HepG2 (cell line): ENCODE data around the gene MRPL38. TPM values are rescaled to one million over a fixed set of nuclear protein-coding genes. Genes with fewer than 3 reads are reported as not detected.

ENCODE experiments used
- ATF7-NPFF ChIP-seq: sonication (generic); formaldehyde crosslinking; IDR thresholded peaks from 2 replicates; pipeline ENCODE4 v1.8.1; 2023; ENCODE audit warnings: mild to moderate bottlenecking, low read depth, missing genetic modification reagents, moderate library complexity
- CERS6 ChIP-seq: sonication (generic); formaldehyde crosslinking; IDR thresholded peaks from 2 replicates; pipeline ENCODE4 v1.5.0; 2020; ENCODE audit warnings: missing genetic modification reagents
- GMEB1 ChIP-seq: sonication (generic); formaldehyde crosslinking; IDR thresholded peaks from 2 replicates; pipeline ENCODE4 v1.5.1; 2020; ENCODE audit warnings: missing genetic modification reagents, mild to moderate bottlenecking, borderline replicate concordance
- GZF1 ChIP-seq: sonication (generic); formaldehyde crosslinking; IDR thresholded peaks from 2 replicates; pipeline ENCODE4 v1.5.1; 2020; ENCODE audit warnings: mild to moderate bottlenecking, missing genetic modification reagents
- PAXIP1 ChIP-seq: sonication (generic); formaldehyde crosslinking; conservative IDR thresholded peaks from 2 replicates; pipeline ENCODE4 v1.4.0; 2020; ENCODE audit warnings: mild to moderate bottlenecking, missing genetic modification reagents, moderate library complexity
- PCBP1 ChIP-seq: fragments of 200-400 bp; formaldehyde crosslinking; IDR thresholded peaks from 2 replicates; pipeline ENCODE4 v1.6.1; 2017; ENCODE audit warnings: mild to moderate bottlenecking, low read depth, low read length, borderline replicate concordance
- ZNF17 ChIP-seq: sonication (generic); formaldehyde crosslinking; IDR thresholded peaks from 2 replicates; pipeline ENCODE4 v1.5.0; 2020; ENCODE audit warnings: mild to moderate bottlenecking, missing genetic modification reagents
- ZNF274 ChIP-seq: sonication (generic); formaldehyde crosslinking; IDR thresholded peaks from 2 replicates; pipeline ENCODE4 v1.5.1; 2020; ENCODE audit warnings: mild to moderate bottlenecking, missing genetic modification reagents
- ZNF407 ChIP-seq: sonication (generic); formaldehyde crosslinking; IDR thresholded peaks from one replicate; pipeline ENCODE4 v1.5.1; 2020; ENCODE audit warnings: mild to moderate bottlenecking, missing genetic modification reagents; ENCODE audit errors: not compliant biosample characterization
- ZNF800 ChIP-seq: sonication (generic); formaldehyde crosslinking; IDR thresholded peaks from 2 replicates; pipeline ENCODE4 v1.4.0; 2020; ENCODE audit warnings: missing genetic modification reagents
- polyA plus RNA-seq, 8 experiments: library from polyadenylated mRNA; depleted of rRNA in 3 of 8; stranded (reverse) in 7 of 8; unstranded in 1 of 8; fragments of >200 nt; fragmentation: Illumina TruSeq in 4 of 8; extraction: Trizol in 4 of 8; gene quantifications; 2 replicates each; pipeline versions ENCODE4 v1.2.1 to v1.2.3, GENCODE V29; 2011 to 2016; ENCODE audit warnings: low read depth in 4 of 8, missing spikeins in 1 of 8, mixed read lengths in 1 of 8; ENCODE audit not compliant: insufficient read depth in 1 of 8
- total RNA-seq, 5 experiments: library from RNA; depleted of rRNA; stranded (reverse); fragments of >200 nt; fragmentation: Illumina TruSeq; extraction: Trizol; gene quantifications; 2 replicates each; pipeline ENCODE4 v1.2.3, GENCODE V29; 2016; ENCODE audit warnings: low read depth in 1 of 5

Gene MRPL38
- total and polyA plus RNA-seq, 2 of the 13 experiments (the other 11 are each of a cell fraction or from before 2014, with no cell fraction given): 83.7 to 125 TPM

GRCh38 chr17:75906143-75906884, 1.6 kb upstream of the MRPL38 start (continued):
- TF ChIP-seq ZNF800 (CRISPR knock-in tag) (0 out of 2 replicates have a peak, but pooled peaks have one; percentile 25), GMEB1 (CRISPR knock-in tag) (0 out of 2 replicates have a peak, but pooled peaks have one; percentile 31), PAXIP1 (CRISPR knock-in tag) (no peak), CERS6 (CRISPR knock-in tag) (no peak), PCBP1 (no peak), ZNF407 (CRISPR knock-in tag) (peak; percentile 27), GZF1 (CRISPR knock-in tag) (no peak), ATF7-NPFF (CRISPR knock-in tag) (no peak), ZNF274 (CRISPR knock-in tag) (peak; percentile 68; the same call in 1 of the 2 replicates), ZNF17 (CRISPR knock-in tag) (no peak)
